GM18868 (cell line): ENCODE results near the gene IFT43.

Experiments
- ATAC-seq: cut with Tn5 transposase; IDR thresholded peaks from one replicate; pipeline ENCODE4 v1.9.1; 2021; ENCODE audit warnings: mild to moderate bottlenecking, moderate library complexity; ENCODE audit not compliant: unreplicated experiment

IFT43 gene

GRCh38 chr14:76101391-76102379, 116.1 kb downstream of the IFT43 start:
- no peak for ATAC-seq

- no peak for ATAC-seq
Observed at GRCh38 chr14:76104802-76105355, 119.3 kb downstream of the IFT43 start.

GRCh38 chr14:76106188-76106587, 120.6 kb downstream of the IFT43 start:
- ATAC-seq: no peak

GRCh38 chr14:76109087-76109880, 123.7 kb downstream of the IFT43 start:
- ATAC-seq: no peak

GRCh38 chr14:76112889-76113624, 127.5 kb downstream of the IFT43 start:
- ATAC-seq: no peak

GRCh38 chr14:76113691-76114090, 128.1 kb downstream of the IFT43 start:
- no peak for ATAC-seq

GRCh38 chr14:76115010-76115422, 129.5 kb downstream of the IFT43 start:
- no peak for ATAC-seq

- ATAC-seq: no peak
Observed at GRCh38 chr14:76117789-76118484, 132.4 kb downstream of the IFT43 start.

- no peak for ATAC-seq
Observed at GRCh38 chr14:76118594-76118993, 133.0 kb downstream of the IFT43 start.

GRCh38 chr14:76121089-76121748, 135.7 kb downstream of the IFT43 start:
- no peak for ATAC-seq

GRCh38 chr14:76123426-76124225, 138.1 kb downstream of the IFT43 start:
- no peak for ATAC-seq

- ATAC-seq: no peak
Observed at GRCh38 chr14:76125511-76125910, 139.9 kb downstream of the IFT43 start.

- ATAC-seq: no peak
Observed at GRCh38 chr14:76126076-76126475, 140.5 kb downstream of the IFT43 start.

- no peak for ATAC-seq
Observed at GRCh38 chr14:76129851-76130576, 144.5 kb downstream of the IFT43 start.

GRCh38 chr14:76131071-76131965, 145.8 kb downstream of the IFT43 start:
- no peak for ATAC-seq

- no peak for ATAC-seq
Observed at GRCh38 chr14:76133103-76133502, 147.5 kb downstream of the IFT43 start.
